ENCODE results near the gene VCL. TPM values are rescaled to one million over a fixed set of nuclear protein-coding genes. Genes with fewer than 3 reads are reported as not detected.

VCL gene
- total RNA-seq, 1 experiment from 2014 or later, result 495 TPM

DNA sequence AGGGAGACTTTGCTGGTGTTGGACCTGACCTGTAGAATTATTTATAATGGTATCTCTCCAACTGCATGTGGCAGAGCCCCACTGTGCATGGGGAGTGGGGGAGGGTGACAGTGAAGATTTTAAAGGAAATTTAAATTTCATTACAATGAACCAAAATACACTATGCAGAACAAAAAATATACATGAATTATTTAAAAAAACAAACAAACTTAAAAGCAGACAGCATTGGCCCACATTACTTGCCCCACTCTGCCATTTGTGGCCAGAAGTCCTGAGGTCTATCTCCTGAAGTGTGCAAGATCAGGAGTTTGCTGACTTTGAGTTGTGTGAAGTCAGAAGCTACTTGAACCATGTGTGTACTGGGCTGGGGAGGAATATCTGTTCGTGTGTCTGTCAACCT, 112.2 kb downstream of the VCL start:
- CTCF ChIA-PET, result no interaction called here
- intact Hi-C loops (cut with micrococcal nuclease; ENCODE audit: unreplicated experiment), result no loop called here

DNA sequence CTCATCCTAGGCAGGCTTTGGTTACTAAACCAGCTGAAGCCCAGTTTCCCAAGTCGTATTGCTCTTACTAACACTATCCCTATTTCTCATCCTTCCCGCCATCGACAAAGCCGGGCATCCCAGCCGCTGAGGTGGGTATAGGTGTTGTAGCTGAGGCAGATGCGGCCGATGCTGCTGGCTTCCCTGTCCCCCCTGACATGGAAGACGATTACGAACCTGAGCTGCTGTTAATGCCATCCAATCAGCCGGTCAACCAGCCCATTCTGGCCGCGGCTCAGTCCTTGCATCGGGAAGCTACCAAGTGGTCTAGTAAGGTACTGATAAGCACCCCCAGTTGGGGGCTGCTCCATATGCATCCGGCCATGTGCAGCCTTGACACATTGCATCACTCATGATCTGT, 113.9 kb downstream of the VCL start:
- in situ Hi-C loops (cut with HindIII; ENCODE audit: low pct_unique_long_range_greater_than_20kb, low sequenced_read_pairs), result no loop called here
- no TSS peak for BruUV-seq (replicated peaks)
- H3K4me1 ChIP-seq (ENCODE audit: control insufficient read depth, insufficient read depth, low read length), result no peaks in the 10 kb centered on the region
- TF ChIP-seq POLR2AphosphoS5 (IDR thresholded peaks at IDR 0.05; ENCODE audit: low read depth, low read length) (no peak), TCF7L2 (IDR thresholded peaks at IDR 0.05; ENCODE audit: low read depth, low read length) (no peak), SIN3A (IDR thresholded peaks at IDR 0.05; ENCODE audit: borderline replicate concordance, insufficient read depth, low read depth, low read length) (no peak), CTCF (IDR thresholded peaks at IDR 0.05) (no peak)
- TF ChIP-seq, protein P1, sequence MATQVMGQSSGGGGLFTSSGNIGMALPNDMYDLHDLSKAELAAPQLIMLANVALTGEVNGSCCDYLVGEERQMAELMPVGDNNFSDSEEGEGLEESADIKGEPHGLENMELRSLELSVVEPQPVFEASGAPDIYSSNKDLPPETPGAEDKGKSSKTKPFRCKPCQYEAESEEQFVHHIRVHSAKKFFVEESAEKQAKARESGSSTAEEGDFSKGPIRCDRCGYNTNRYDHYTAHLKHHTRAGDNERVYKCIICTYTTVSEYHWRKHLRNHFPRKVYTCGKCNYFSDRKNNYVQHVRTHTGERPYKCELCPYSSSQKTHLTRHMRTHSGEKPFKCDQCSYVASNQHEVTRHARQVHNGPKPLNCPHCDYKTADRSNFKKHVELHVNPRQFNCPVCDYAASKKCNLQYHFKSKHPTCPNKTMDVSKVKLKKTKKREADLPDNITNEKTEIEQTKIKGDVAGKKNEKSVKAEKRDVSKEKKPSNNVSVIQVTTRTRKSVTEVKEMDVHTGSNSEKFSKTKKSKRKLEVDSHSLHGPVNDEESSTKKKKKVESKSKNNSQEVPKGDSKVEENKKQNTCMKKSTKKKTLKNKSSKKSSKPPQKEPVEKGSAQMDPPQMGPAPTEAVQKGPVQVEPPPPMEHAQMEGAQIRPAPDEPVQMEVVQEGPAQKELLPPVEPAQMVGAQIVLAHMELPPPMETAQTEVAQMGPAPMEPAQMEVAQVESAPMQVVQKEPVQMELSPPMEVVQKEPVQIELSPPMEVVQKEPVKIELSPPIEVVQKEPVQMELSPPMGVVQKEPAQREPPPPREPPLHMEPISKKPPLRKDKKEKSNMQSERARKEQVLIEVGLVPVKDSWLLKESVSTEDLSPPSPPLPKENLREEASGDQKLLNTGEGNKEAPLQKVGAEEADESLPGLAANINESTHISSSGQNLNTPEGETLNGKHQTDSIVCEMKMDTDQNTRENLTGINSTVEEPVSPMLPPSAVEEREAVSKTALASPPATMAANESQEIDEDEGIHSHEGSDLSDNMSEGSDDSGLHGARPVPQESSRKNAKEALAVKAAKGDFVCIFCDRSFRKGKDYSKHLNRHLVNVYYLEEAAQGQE (IDR thresholded peaks at IDR 0.05; ENCODE audit: insufficient read depth in 1 of 2, low read depth in 2 of 2, low read length in 1 of 2), result no peak
- ChIA-PET CTCF (no interaction called here), POLR2A (interaction anchor here (0.9 kb wide), 1 partner anchor 10 kb away, joined by 5 read pairs; no protein-coding TSS in a partner anchor)
- H3K36me3 ChIP-seq (ENCODE audit: control insufficient read depth, insufficient read depth, low read length), result peaks cover 66% of the 10 kb centered on the region
- H3K27me3 ChIP-seq (ENCODE audit: control insufficient read depth, insufficient read depth, low read length), result no peaks in the 10 kb centered on the region
- no peak for DNase-seq (ENCODE audit: low read depth, low spot score)
- ATAC-seq, result no peak
- intact Hi-C loops (cut with micrococcal nuclease; ENCODE audit: unreplicated experiment), result no loop called here
- H3K4me3 ChIP-seq (ENCODE audit: low read depth in 2 of 2, low read length in 2 of 2), result no peak overlapping the region
- no peak overlapping the region for H3K27ac ChIP-seq (ENCODE audit: low read length)
- H3K9me3 ChIP-seq (ENCODE audit: control insufficient read depth, insufficient read depth, low read depth, low read length), result no peaks in the 10 kb centered on the region

More for the DNA sequence above, 112.2 kb downstream of the VCL start:
- Histone ChIP-seq H3K4me3 (ENCODE audit: low read depth in 2 of 2, low read length in 2 of 2) (no peak overlapping the region), H3K27me3 (ENCODE audit: control insufficient read depth, insufficient read depth, low read length) (no peaks in the 10 kb centered on the region), H3K4me1 (ENCODE audit: control insufficient read depth, insufficient read depth, low read length) (no peaks in the 10 kb centered on the region), H3K36me3 (ENCODE audit: control insufficient read depth, insufficient read depth, low read length) (peaks cover 60% of the 10 kb centered on the region), H3K27ac (ENCODE audit: low read length) (no peak overlapping the region), H3K9me3 (ENCODE audit: control insufficient read depth, insufficient read depth, low read depth, low read length) (no peaks in the 10 kb centered on the region)
- ATAC-seq, result no peak
- no TSS peak for BruUV-seq (replicated peaks)
- POLR2A ChIA-PET, result no interaction called here
- DNase-seq (ENCODE audit: low read depth, low spot score), result no peak
- in situ Hi-C loops (cut with HindIII; ENCODE audit: low pct_unique_long_range_greater_than_20kb, low sequenced_read_pairs), result no loop called here
- TF ChIP-seq CTCF (IDR thresholded peaks at IDR 0.05) (no peak), POLR2AphosphoS5 (IDR thresholded peaks at IDR 0.05; ENCODE audit: low read depth, low read length) (no peak), TCF7L2 (IDR thresholded peaks at IDR 0.05; ENCODE audit: low read depth, low read length) (no peak), SIN3A (IDR thresholded peaks at IDR 0.05; ENCODE audit: borderline replicate concordance, insufficient read depth, low read depth, low read length) (no peak)
- TF ChIP-seq, protein P1 (IDR thresholded peaks at IDR 0.05; ENCODE audit: insufficient read depth in 1 of 2, low read depth in 2 of 2, low read length in 1 of 2), result no peak

All from Panc1 (cell line).